Spleen (tissue), 7 donors: ENCODE data around the gene SLX4.

Experiments
- POLR2A ChIP-seq, 3 donors: fragments of 450-650 bp; IDR thresholded peaks; one replicate each; pipeline ENCODE4 v1.5.1; 2017; ENCODE audit warnings: antibody characterized with exemption in 3 of 3, mild to moderate bottlenecking in 1 of 3
- TF ChIP-seq, protein P1 (sequence below), 11 experiments: fragments of 200-600 bp in 7 of 11; fragments of 450-650 bp in 4 of 11; sonication (generic) in 4 of 11; IDR thresholded peaks in 8 of 11; conservative IDR thresholded peaks in 3 of 11; 1 replicate in 7 of 11; 2 replicates in 4 of 11; pipeline versions ENCODE4 v1.4.0 to v1.8.0; 2016 to 2021; ENCODE audit warnings: antibody characterized with exemption in 11 of 11, inconsistent platforms in 4 of 11, mild to moderate bottlenecking in 1 of 11
- donor health status: DM: no; HTN: no; CAD: no; lungs with moderate emphysema.
- donor health status: DM: no; HTN: no; CAD: no.
- donor health status: DM: no; HTN: no; CAD: no.

DNA sequence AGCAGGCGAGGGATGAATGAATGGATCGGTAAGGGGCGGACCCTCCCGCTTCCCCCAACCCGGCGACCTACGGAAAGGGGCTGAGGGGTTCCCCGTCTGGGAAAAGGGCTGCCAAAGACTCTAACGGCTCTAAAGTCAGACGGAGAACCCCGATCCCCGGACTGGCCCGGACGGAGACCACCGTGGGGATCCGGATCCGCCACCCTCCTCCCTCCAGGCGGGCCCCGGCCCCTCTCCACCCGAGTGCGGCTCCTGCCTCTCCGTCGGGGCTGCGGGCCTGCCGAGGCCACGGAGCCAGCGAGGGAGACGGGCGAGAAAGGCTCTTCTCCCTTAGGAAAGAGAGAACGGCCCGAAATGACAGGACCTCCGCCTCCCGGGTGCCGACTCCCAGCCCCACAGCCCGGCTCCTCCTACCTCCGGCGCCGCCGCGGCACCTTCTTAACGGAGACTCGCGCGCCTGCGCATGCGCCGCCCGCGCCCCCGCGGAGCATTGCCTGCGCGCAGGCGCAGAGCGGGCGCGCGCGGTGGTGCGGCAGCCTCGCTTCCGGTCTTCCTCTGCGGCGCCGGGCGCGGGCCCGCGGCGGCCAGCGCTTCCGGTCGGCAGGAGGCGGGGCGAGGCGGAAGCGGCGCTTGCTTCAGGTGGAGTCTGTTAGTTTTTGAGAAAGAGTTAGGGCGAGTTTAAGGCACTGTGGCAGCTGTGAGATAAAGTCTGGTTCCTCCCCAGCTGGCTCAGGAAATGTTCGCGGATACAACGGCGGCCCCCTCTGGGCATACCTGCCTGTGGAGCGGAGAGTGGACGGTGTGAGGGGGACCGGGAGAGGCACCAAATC, at the start of gene SLX4:
- TF ChIP-seq POLR2A (IDR thresholded peaks at IDR 0.05) = peak in 1 of 3 donors; percentile 77
- TF ChIP-seq, protein P1, sequence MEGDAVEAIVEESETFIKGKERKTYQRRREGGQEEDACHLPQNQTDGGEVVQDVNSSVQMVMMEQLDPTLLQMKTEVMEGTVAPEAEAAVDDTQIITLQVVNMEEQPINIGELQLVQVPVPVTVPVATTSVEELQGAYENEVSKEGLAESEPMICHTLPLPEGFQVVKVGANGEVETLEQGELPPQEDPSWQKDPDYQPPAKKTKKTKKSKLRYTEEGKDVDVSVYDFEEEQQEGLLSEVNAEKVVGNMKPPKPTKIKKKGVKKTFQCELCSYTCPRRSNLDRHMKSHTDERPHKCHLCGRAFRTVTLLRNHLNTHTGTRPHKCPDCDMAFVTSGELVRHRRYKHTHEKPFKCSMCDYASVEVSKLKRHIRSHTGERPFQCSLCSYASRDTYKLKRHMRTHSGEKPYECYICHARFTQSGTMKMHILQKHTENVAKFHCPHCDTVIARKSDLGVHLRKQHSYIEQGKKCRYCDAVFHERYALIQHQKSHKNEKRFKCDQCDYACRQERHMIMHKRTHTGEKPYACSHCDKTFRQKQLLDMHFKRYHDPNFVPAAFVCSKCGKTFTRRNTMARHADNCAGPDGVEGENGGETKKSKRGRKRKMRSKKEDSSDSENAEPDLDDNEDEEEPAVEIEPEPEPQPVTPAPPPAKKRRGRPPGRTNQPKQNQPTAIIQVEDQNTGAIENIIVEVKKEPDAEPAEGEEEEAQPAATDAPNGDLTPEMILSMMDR (IDR thresholded peaks at IDR 0.05 in 8 of 11, conservative IDR thresholded peaks at IDR 0.05 in 3 of 11) = peak in 2 of 11 experiments; percentile 12 to 27
